ENCODE data around the gene SKP2.

GRCh38 chr5:36217988-36218387 is 66.1 kb downstream of the SKP2 start:
- TF ChIP-seq CTCF (IDR thresholded peaks at IDR 0.05) (no peak), EP300 (IDR thresholded peaks at IDR 0.05) (no peak), POLR2A (IDR thresholded peaks at IDR 0.05) (no peak)

Measured in upper lobe of left lung (tissue), 4 donors.